ENCODE results near the gene GATA2.

The GATA2 gene

GRCh38 chr3:128487813-128488635, 5.0 kb downstream of the GATA2 start:
- DNase-seq: no peak

GRCh38 chr3:128487538-128487812, 5.5 kb downstream of the GATA2 start:
- no peak for DNase-seq

- DNase-seq: no peak
These were observed 6.1 kb downstream of the GATA2 start for GRCh38 chr3:128486681-128487537.

GRCh38 chr3:128486205-128486628, 6.8 kb downstream of the GATA2 start:
- DNase-seq: no peak

GRCh38 chr3:128485282-128486204, 7.5 kb downstream of the GATA2 start:
- no peak for DNase-seq

- no peak for DNase-seq
These were observed 8.4 kb downstream of the GATA2 start for GRCh38 chr3:128484404-128485281.

GRCh38 chr3:128483657-128484403, 9.2 kb downstream of the GATA2 start:
- no peak for DNase-seq

- no peak for DNase-seq
These were observed 10.0 kb downstream of the GATA2 start for GRCh38 chr3:128482666-128483656.

- no peak for DNase-seq
These were observed 10.8 kb downstream of the GATA2 start for GRCh38 chr3:128482175-128482574.

- DNase-seq: no peak
These were observed 11.5 kb downstream of the GATA2 start for GRCh38 chr3:128481438-128481942.

- no peak for DNase-seq
These were observed 12.1 kb downstream of the GATA2 start for GRCh38 chr3:128480717-128481437.

- no peak for DNase-seq
These were observed 12.7 kb downstream of the GATA2 start for GRCh38 chr3:128480278-128480677.

GRCh38 chr3:128479558-128480086, 13.4 kb downstream of the GATA2 start:
- DNase-seq: no peak

GRCh38 chr3:128478576-128479506, 14.2 kb downstream of the GATA2 start:
- no peak for DNase-seq

- DNase-seq: no peak
These were observed 16.3 kb downstream of the GATA2 start for GRCh38 chr3:128476659-128477058.

GRCh38 chr3:128475355-128475754, 17.6 kb downstream of the GATA2 start:
- DNase-seq: no peak

GRCh38 chr3:128473737-128474136, 19.3 kb downstream of the GATA2 start:
- no peak for DNase-seq

- no peak for DNase-seq
These were observed 19.9 kb downstream of the GATA2 start for GRCh38 chr3:128473180-128473519.
